Bronchial epithelial cell (primary cell): ENCODE measurements around the gene SLC26A5. TPM values are rescaled to one million over a fixed set of nuclear protein-coding genes. Genes with fewer than 3 reads are reported as not detected.

Experiments used
- DNase-seq: peaks from one replicate; pipeline ENCODE4 v3.0.0-alpha.2; 2010; ENCODE audit warnings: low read depth
- FAIRE-seq: peaks from 2 replicates; lab custom pipeline; 2011; peaks lifted over from hg19 to GRCh38; lab: Jason Lieb, UNC
- H3K27me3 ChIP-seq: 2 replicates; pipeline ENCODE4 v1.5.1; 2011; ENCODE audit warnings: low read length; ENCODE audit not compliant: control insufficient read depth, insufficient read depth
- H3K36me3 ChIP-seq: 2 replicates; pipeline ENCODE4 v1.5.1; 2011; ENCODE audit warnings: low read length; ENCODE audit not compliant: control insufficient read depth, insufficient read depth
- H3K4me3 ChIP-seq: 2 replicates; pipeline ENCODE4 v1.5.1; 2011; ENCODE audit warnings: mild to moderate bottlenecking, low read depth, low read length, control low read depth
- total RNA-seq: library from RNA; depleted of rRNA; stranded (reverse); fragments of >200 nt; gene quantifications from 2 replicates; pipeline ENCODE4 v1.2.1, GENCODE V29; 2014
- TF ChIP-seq, protein P1 (sequence below): IDR thresholded peaks from 2 replicates; pipeline ENCODE4 v1.5.1; 2011; ENCODE audit warnings: mild to moderate bottlenecking, moderate library complexity, low read length, control low read depth, inconsistent platforms; ENCODE audit not compliant: insufficient read depth, severe bottlenecking

The SLC26A5 gene
- total RNA-seq, 1 donor from 2014 or later = not detected

DNA sequence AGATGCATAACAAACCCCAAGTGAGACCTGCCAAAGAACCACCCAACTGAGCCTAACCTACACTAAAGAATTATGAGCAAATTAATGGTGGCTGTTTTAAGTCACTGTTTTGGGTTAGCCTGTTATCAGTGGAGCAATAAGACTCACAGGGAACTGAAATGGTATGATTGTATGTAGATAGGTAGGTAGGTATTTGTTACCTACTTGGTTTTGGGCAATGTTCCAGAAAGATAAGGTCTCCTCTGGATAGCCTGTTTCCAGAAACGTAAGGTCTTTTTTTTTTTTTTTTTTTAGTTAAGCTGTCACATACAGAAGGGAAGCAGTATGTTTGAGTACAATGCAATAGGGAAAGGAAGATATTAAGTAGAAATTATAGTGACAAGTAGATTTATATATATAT lies 50.9 kb downstream of the SLC26A5 start:
- no peaks in the 10 kb centered on the region for H3K36me3 ChIP-seq
- no peak overlapping the region for H3K4me3 ChIP-seq
- TF ChIP-seq, protein P1, sequence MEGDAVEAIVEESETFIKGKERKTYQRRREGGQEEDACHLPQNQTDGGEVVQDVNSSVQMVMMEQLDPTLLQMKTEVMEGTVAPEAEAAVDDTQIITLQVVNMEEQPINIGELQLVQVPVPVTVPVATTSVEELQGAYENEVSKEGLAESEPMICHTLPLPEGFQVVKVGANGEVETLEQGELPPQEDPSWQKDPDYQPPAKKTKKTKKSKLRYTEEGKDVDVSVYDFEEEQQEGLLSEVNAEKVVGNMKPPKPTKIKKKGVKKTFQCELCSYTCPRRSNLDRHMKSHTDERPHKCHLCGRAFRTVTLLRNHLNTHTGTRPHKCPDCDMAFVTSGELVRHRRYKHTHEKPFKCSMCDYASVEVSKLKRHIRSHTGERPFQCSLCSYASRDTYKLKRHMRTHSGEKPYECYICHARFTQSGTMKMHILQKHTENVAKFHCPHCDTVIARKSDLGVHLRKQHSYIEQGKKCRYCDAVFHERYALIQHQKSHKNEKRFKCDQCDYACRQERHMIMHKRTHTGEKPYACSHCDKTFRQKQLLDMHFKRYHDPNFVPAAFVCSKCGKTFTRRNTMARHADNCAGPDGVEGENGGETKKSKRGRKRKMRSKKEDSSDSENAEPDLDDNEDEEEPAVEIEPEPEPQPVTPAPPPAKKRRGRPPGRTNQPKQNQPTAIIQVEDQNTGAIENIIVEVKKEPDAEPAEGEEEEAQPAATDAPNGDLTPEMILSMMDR = no peak
- FAIRE-seq = no peak
- H3K27me3 ChIP-seq = no peaks in the 10 kb centered on the region
- DNase-seq = no peak

DNA sequence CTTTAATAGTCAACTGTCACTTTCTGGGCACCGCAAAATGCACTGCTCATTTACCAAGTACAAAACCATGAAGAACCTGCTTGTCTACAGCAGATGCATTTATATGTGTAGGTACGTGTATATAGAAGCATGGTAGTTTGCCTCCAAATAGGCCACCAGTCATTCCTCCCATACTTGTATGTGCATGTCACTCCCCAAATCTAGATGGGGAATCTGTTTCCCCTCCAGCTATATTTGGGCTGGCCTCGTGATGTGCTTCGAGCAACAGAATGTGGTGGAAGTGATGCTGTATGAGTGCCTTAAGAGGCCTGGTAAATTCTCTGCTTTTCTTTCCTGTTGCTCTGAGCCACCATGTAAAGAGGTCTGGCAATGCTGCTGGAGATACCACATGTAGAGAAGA lies 51.4 kb downstream of the SLC26A5 start:
- TF ChIP-seq, protein P1 = no peak
- no peak for DNase-seq
- no peaks in the 10 kb centered on the region for H3K27me3 ChIP-seq
- no peak overlapping the region for H3K4me3 ChIP-seq
- no peak for FAIRE-seq
- H3K36me3 ChIP-seq = no peaks in the 10 kb centered on the region

DNA sequence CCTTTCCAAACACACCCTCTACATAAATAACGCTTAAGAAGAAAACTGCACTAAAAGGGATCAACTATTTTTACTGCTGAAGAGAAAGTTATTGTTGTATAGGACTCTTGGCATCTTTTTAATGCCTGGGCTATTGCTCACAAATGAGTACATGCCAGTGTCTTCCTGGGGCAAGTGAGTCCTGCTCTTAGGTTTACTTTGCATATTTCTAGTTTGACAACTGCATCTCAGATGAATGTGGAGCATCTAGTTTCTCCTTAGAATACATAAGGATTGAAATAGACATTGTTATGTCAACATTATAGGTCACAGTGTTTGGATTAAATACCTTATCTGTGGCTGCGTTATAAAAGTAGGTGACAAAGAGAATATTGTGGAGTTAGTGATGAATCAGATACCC lies 54.0 kb downstream of the SLC26A5 start:
- DNase-seq (peak; percentile 8), FAIRE-seq (no peak)
- Histone ChIP-seq H3K27me3 (no peaks in the 10 kb centered on the region), H3K4me3 (no peak overlapping the region), H3K36me3 (no peaks in the 10 kb centered on the region)
- TF ChIP-seq, protein P1 = no peak

DNA sequence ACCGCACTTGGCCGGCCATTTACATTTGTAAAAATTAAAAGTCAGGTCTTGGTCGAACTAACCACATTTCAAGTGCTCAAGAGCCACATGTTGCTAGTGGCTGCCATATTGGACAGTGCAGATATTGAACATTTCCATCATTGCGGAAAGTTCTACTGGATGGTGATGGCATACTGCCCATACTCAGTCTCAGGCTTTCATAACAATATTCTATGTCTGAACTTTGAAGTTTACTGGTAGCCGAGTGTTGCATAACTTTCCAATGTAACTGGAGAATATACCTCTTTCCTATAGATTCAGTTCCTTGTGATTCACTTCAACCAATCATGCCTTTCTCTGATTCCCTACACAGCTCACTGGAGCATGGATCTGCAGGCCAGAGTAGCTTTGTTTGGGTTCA lies 54.9 kb downstream of the SLC26A5 start:
- no peaks in the 10 kb centered on the region for H3K36me3 ChIP-seq
- FAIRE-seq (no peak), DNase-seq (no peak)
- TF ChIP-seq, protein P1 = no peak
- no peaks in the 10 kb centered on the region for H3K27me3 ChIP-seq
- no peak overlapping the region for H3K4me3 ChIP-seq

DNA sequence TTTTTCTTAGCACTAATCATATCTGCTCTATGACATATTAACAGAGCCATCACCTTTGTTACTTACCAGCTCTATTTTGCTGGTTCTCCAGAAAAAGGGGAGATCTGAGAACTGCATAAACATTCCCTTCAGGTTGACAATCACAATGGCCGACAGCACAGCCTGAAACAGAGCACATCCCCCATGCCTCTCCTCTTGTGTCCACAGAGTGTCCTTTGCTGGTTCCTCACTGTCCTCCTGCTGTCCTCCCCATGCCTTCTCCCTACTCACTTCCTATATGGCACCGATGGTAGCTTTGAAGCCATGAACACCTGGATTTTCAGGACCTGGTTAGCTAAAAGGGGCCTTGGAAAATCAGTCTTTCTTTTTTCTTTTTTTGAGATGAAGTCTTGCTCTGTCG lies 56.7 kb downstream of the SLC26A5 start:
- Histone ChIP-seq H3K27me3 (no peaks in the 10 kb centered on the region), H3K36me3 (no peaks in the 10 kb centered on the region), H3K4me3 (no peak overlapping the region)
- DNase-seq = no peak
- TF ChIP-seq, protein P1 = no peak
- FAIRE-seq = no peak

DNA sequence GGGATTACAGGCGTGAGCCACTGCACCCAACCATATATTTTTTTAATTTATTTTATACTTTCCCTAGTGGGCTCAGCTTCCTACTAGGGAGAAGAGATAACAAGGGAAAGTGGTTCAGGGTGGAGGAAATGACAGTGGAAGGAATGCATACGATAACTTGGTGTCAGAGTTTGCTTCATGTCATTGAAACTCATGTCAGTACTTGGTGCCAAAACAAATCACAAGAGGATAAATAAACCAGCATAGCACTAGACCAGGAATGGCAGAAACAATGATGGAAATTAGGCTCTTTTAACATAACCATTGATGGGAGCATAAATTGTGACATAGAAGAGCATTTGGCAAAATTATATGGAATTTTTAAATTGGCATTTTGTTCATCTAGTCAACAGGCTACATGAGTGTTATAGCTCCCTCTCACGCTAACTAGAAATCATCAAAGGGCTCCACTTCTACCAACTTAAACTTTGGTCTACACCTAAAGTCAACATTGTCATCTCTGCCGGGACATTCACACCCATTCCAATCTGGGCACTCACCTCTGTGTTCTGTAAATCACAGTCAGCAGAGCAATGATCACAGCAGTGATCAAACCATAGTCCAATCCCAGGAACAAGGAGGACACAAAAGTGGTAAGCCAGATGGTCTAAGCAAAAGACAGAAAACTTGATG lies 57.4 kb downstream of the SLC26A5 start:
- Histone ChIP-seq H3K4me3 (no peak overlapping the region), H3K27me3 (no peaks in the 10 kb centered on the region), H3K36me3 (no peaks in the 10 kb centered on the region)
- FAIRE-seq (no peak), DNase-seq (no peak)
- TF ChIP-seq, protein P1 = no peak
